ENCODE measurements around the gene RHCE. TPM values are rescaled to one million over a fixed set of nuclear protein-coding genes. Genes with fewer than 3 reads are reported as not detected.
"Not testable (repeated sequence)": the region's sequence is repeated elsewhere in the genome, so short reads cannot be mapped to it uniquely, and the experiment has no call there.

The RHCE gene
- total RNA-seq (ENCODE audit: insufficient read depth, low replicate concordance), result 1.4 TPM

GRCh38 chr1:25420715-25421114 lies at the start of gene RHCE:
Gene RHCE, minus strand, starts transcription at chr1:25420825. Its CDS starts 39 bp downstream, at chr1:25420786.
- DNase-seq (ENCODE audit: low spot score), result not testable (repeated sequence)

- no peak for DNase-seq (ENCODE audit: low spot score)
These were observed 48.6 kb upstream of the RHCE start for GRCh38 chr1:25469177-25469576.

- peak; percentile 84 for DNase-seq (ENCODE audit: low spot score)
These were observed 47.4 kb upstream of the RHCE start for GRCh38 chr1:25468033-25468432.

GRCh38 chr1:25467616-25468015 lies 47.0 kb upstream of the RHCE start:
- DNase-seq (ENCODE audit: low spot score), result no peak

GRCh38 chr1:25467193-25467592 lies 46.6 kb upstream of the RHCE start:
- DNase-seq (ENCODE audit: low spot score), result no peak

- peak; percentile 56 for DNase-seq (ENCODE audit: low spot score)
These were observed 42.1 kb upstream of the RHCE start for GRCh38 chr1:25462732-25463131.

- no peak for DNase-seq (ENCODE audit: low spot score)
These were observed 41.2 kb upstream of the RHCE start for GRCh38 chr1:25461849-25462248.

- DNase-seq (ENCODE audit: low spot score), result not testable (repeated sequence)
These were observed 40.2 kb upstream of the RHCE start for GRCh38 chr1:25460816-25461215.

- no peak for DNase-seq (ENCODE audit: low spot score)
These were observed 39.4 kb upstream of the RHCE start for GRCh38 chr1:25460020-25460419.

GRCh38 chr1:25458541-25459298 lies 38.1 kb upstream of the RHCE start:
- peak; percentile 42 for DNase-seq (ENCODE audit: low spot score)

- no peak for DNase-seq (ENCODE audit: low spot score)
These were observed 35.9 kb upstream of the RHCE start for GRCh38 chr1:25456502-25456901.

GRCh38 chr1:25451908-25452307 lies 31.3 kb upstream of the RHCE start:
- DNase-seq (ENCODE audit: low spot score), result no peak

- no peak for DNase-seq (ENCODE audit: low spot score)
These were observed 30.3 kb upstream of the RHCE start for GRCh38 chr1:25450891-25451290.

GRCh38 chr1:25447547-25447946 lies 26.9 kb upstream of the RHCE start:
- no peak for DNase-seq (ENCODE audit: low spot score)

- DNase-seq (ENCODE audit: low spot score), result peak; percentile 38
These were observed 25.4 kb upstream of the RHCE start for GRCh38 chr1:25445993-25446538.

GRCh38 chr1:25444604-25445003 lies 24.0 kb upstream of the RHCE start:
- DNase-seq (ENCODE audit: low spot score), result not testable (repeated sequence)

- DNase-seq (ENCODE audit: low spot score), result no peak
These were observed 22.5 kb upstream of the RHCE start for GRCh38 chr1:25443030-25443699.

- no peak for DNase-seq (ENCODE audit: low spot score)
These were observed 21.6 kb upstream of the RHCE start for GRCh38 chr1:25442178-25442577.

- DNase-seq (ENCODE audit: low spot score), result no peak
These were observed 18.7 kb upstream of the RHCE start for GRCh38 chr1:25439287-25439686.

- DNase-seq (ENCODE audit: low spot score), result no peak
These were observed 17.0 kb upstream of the RHCE start for GRCh38 chr1:25437672-25438071.

GRCh38 chr1:25435397-25436108 lies 14.9 kb upstream of the RHCE start:
- DNase-seq (ENCODE audit: low spot score), result no peak
